HS-27A (cell line): Measurements from ENCODE around the gene TRIM32.

ENCODE experiments used
- DNase-seq: peaks from one replicate; pipeline ENCODE4 v3.0.0-alpha.2; 2012; ENCODE audit warnings: low read depth, missing footprints

Gene TRIM32

DNA sequence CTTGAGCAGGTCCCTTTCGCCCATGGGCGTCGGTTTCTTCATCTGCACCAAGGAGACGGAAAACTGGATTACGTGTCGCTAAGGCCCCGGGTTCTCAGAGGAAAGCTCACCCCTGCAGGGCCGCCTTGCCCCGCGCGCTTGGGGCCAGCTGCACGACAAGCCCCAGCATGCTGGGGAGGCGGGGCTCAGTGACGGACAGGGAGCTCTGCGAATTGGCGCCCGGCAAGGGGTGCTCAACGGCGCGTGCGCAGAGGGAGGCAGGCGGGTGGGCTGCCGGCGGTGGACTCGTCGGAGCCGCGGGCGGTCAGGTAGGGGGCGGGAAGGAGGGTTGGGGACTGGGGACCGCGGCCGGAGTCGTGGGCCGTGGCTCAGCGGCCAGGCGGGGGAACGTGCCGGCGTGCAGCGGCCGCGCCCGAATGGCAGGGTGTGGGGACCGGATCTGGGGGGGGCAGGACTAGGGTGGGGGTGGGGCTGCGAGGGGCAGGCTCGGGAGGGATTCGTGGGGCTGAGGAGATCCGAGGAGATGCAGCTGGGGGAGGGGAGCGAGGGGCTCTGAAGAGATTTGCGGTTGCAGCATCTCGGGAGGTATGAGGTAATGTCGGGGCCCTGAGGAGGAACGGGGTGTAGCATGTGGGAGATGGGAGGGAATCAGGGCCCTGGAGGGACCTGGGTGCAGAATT lies at the start of gene TRIM32:
Gene TRIM32, plus strand, starts transcription at position 232 of the 680 bp plus-strand sequence. CDS start 10,438 bp downstream, outside the sequence.
- peak; percentile 53 for DNase-seq

DNA sequence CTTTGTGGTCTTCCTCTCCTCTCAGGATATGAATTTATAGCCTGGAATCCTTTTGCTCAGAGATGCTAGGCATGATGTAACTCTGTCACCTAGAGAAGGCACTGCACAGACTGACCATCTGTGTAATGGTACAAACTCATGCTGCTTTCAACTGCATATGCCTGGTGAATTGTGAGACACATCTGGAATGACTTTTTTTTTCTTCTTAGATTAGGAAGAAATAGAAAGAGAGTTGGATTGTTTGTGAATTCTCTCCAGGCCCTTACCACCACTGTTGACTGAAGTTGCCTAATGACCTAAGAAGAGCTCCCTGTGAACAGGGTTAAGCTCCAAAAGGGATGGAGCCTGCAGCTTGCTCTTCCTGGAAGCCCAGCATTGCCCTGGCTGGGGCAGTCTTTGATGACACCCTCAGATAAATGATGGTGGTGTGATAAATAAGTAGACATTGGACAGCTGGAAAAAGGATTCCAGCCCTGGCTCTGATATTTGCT lies 47.8 kb upstream of the TRIM32 start:
- DNase-seq = no peak

DNA sequence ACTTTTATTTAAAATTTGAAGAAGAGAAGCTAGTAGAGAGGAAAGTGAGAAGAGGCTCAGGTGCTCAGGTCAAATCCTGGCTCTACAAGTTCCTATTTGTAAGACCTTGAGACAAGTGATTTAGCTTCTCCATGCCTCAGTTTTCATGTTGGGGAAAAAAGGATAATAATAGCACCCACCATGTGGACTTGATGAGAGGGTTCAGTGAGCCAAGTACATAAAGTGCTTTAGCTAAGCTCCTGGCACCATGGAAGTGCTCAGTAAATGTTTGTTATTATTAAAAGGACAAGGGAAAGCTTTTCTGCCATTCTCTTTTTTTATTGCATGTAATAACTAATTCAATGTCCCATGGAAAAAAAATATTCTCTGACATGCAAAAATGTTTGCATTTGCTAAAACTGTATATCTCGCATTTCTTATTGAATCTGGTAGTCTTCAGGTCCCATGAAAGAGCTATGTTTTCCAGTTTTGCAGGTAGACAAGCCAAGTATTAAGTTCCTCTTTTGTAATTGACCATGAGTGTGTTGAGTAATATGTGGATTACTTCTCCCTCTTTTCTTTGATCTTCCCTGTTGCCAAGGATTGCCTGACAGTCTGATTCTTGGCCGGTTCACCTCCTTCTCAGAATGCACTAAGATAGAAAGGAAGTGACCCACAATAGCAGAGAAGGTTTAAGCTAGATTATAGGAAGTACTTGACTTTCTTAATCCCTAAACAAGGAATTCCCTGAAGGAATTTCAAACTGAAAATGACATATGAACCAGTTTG lies 45.6 kb upstream of the TRIM32 start:
- no peak for DNase-seq

GRCh38 chr9:116643691-116644090 lies 43.4 kb upstream of the TRIM32 start:
- no peak for DNase-seq

- no peak for DNase-seq
Observed at GRCh38 chr9:116644091-116644688, 42.9 kb upstream of the TRIM32 start.

DNA sequence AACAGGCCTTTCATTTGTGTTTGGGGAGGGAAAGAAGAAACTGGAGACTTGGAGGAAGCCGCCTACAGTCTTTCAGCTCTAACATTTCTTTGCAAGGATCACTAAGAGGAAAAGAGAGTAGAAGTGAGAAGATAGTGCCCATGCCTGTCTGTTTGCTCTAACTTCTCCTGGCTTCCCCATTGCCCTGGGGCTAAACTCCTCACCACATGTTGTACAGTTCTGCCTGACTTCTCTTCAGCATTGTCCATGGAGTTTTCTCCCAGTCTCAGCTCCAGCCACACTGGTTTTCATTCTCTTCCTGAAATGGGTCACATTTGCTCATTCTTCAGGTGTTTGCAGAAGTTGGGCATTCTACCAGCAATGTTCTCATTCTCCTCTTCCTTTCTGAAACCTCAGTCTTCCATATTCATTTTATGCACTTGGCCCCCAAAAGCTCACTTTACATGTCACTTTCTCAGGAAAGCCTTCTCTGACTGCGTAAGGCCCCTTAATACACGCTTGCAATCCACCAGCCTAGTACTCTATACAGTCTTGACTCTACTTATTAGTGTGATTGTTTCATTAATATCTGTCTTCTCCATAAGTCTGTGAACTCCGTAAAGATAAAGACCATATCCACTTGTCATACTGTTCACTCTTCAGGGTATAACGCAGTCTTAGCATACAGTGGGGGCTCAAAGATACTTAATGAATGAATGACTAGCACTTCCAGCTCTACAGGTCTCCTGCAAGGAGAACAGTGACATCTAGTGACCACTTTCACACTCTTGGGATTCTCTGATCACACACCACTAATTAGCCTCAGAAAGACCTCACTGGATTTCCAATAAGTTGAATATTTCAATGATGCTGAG lies 40.2 kb upstream of the TRIM32 start:
- no peak for DNase-seq

GRCh38 chr9:116647515-116647809 lies 39.6 kb upstream of the TRIM32 start:
- DNase-seq = no peak

- no peak for DNase-seq
Observed at GRCh38 chr9:116653348-116654058, 33.6 kb upstream of the TRIM32 start.

DNA sequence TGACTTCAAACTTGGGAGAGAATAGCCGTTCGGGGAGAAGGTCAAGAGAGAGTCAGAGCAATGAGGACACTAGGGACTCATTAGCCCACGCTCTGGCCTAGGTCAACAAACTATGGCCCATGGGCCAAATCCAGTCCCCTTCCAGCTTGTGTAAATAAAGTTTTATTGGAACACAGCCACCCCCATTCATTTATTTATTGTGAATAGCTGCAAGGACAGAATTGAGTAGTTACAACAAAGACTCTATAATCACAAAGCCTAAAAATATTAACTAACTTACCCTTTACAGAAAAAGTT lies 33.1 kb upstream of the TRIM32 start:
- no peak for DNase-seq

GRCh38 chr9:116656501-116656971 lies 30.6 kb upstream of the TRIM32 start:
- no peak for DNase-seq

- DNase-seq = no peak
Observed at GRCh38 chr9:116656977-116657376, 30.1 kb upstream of the TRIM32 start.

- DNase-seq = no peak
Observed at GRCh38 chr9:116658265-116658664, 28.8 kb upstream of the TRIM32 start.

DNA sequence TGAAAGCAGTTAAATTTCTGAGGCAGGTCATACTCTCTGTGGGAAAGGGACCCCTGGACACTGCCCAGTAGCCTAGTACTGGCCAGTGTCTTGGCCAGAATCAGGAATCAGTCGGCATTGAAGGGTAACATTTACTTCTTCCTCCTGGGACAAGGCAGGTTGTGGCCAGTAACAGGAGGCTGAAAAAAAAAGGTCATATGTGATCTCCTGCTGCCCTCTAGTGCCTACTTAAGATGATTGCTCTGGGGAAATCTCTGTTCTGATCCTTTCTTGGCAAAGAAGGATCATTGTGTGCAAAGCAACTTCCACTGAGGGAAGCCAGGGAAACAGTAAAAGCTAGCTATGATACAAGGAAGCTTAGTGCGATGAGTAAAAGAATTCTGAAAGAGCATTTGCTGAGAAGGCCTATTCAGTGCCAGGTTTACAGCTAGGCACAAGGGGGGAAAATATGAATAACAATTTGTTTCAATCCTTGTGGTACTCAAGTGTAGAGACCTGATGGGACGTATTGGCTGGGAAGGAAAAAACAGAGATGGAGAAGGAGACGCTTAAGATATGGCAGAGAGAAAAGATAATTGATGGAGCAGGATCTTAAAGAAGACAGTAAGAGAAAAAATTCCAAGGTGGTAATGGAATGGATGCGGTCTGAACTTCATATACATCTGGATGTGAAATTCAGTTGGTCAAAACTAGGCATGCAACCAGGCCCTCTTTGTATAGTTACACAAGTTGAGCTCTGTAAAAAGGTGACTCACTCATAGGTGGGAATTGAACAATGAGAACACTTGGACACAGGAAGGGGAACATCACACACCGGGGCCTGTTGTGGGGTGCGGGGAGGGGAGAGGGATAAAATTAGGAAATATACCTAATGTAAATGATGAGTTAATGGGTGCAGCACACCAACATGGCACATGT lies 25.8 kb upstream of the TRIM32 start:
- DNase-seq = peak; percentile 24

DNA sequence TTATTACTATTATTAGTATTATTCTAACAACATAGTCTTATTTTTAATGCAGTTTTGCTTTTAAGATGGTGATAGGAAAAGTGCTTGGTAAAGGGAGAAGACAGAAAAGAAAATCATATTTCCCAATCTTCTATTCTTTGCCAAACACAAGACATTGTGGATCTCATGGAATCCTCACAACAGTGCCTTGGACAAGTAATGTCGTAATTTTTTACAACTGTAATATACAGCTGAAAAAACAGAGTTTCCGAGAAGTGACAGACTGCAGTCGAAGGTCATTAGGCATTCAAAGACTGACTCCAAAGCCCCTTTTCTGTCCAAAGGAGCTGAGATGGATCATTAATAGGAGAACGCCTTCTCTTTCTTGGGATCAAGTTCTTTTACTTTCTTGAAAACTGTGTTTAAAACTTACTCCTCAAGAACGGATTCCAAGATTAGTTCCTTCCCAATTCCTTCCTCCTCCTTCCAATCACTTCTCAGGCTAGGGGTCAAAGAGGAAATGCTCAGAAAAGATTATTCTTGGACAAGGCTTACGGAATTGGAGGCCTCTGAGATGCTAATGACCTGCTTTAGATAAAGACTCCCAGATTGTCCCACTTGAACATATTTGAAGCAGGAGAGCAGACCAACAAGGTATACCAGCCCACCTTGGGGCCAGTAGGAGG lies 24.3 kb upstream of the TRIM32 start:
- no peak for DNase-seq

GRCh38 chr9:116663581-116663980 lies 23.5 kb upstream of the TRIM32 start:
- no peak for DNase-seq

GRCh38 chr9:116668970-116669695 lies 18.0 kb upstream of the TRIM32 start:
- DNase-seq = no peak

- no peak for DNase-seq
Observed at GRCh38 chr9:116671605-116672004, 15.5 kb upstream of the TRIM32 start.

DNA sequence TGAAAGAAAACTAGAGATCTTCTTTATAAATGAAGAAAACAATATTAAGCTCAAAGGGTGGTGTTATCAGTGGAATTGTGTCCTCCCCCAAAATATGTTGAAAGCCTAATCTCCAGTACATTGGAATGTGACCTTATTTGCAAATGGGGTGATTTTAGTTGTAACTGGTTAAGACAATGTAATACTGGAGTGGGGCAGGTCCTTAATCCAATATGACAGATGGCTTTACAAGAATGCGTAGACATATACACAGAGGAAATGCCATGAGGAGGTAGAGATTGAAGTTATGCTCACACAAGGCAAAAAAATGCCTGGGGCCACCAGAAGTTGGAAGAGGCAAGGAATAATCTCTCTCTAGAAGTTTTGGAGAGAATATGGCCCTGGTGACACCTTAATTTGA lies 13.7 kb upstream of the TRIM32 start:
- no peak for DNase-seq

DNA sequence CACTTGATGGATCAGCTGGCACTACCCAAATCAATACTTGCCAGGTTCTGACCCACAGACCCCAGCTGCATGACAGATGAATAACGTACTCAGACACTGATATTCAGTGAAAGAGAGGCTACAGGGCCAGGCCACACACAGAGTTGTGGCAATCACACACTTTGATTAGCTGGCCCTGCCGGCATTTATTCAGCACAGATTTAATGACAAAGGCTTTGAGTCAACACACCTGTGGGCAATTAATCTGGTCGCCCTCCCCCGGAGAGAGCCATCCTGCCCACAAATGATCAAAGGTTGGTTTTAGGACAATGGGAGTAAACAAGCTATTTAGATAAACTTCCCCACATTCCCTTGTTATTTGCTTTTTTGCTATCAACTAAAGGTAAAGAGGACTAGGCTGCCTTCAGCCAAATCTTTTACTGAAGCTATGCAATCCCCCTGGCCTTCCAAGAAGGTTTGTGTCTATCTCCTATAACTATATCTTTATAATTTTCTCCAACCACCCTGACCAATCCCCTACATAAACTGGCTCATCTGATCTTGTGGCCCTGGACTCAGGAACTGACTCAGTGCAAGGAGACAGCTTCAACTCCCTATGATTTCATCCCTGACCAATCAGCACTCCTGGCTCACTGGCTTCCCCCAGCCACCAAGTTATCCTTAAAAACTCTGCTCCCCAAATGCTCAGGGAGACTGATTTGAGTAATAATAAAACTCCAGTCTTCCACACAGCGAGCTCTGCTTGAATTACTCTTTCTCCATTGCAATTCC lies 12.7 kb upstream of the TRIM32 start:
- no peak for DNase-seq
